ENCODE measurements around the gene MTG2.

The MTG2 gene

GRCh38 chr20:62175711-62176110, 7.1 kb upstream of the MTG2 start:
- in situ Hi-C loops (cut with MboI; ENCODE audit: low pct_unique_long_range_greater_than_20kb, low sequenced_read_pairs), result no loop called here
- DNase-seq, result no peak

GRCh38 chr20:62176866-62177265, 6.0 kb upstream of the MTG2 start:
- DNase-seq, result no peak
- in situ Hi-C loops (cut with MboI; ENCODE audit: low pct_unique_long_range_greater_than_20kb, low sequenced_read_pairs), result no loop called here

- in situ Hi-C loops (cut with MboI; ENCODE audit: low pct_unique_long_range_greater_than_20kb, low sequenced_read_pairs), result no loop called here
These were observed 5.5 kb upstream of the MTG2 start for GRCh38 chr20:62177307-62177706.

GRCh38 chr20:62178316-62179161, 4.3 kb upstream of the MTG2 start:
- in situ Hi-C loops (cut with MboI; ENCODE audit: low pct_unique_long_range_greater_than_20kb, low sequenced_read_pairs), result no loop called here
- DNase-seq, result no peak

More at GRCh38 chr20:62177307-62177706, 5.5 kb upstream of the MTG2 start:
- DNase-seq, result no peak

GRCh38 chr20:62179162-62179504, 3.7 kb upstream of the MTG2 start:
- in situ Hi-C loops (cut with MboI; ENCODE audit: low pct_unique_long_range_greater_than_20kb, low sequenced_read_pairs), result no loop called here

GRCh38 chr20:62181808-62182207, 1.0 kb upstream of the MTG2 start:
- DNase-seq, result peak; percentile 7
- in situ Hi-C loops (cut with MboI; ENCODE audit: low pct_unique_long_range_greater_than_20kb, low sequenced_read_pairs), result no loop called here

More at GRCh38 chr20:62179162-62179504, 3.7 kb upstream of the MTG2 start:
- no peak for DNase-seq

- in situ Hi-C loops (cut with MboI; ENCODE audit: low pct_unique_long_range_greater_than_20kb, low sequenced_read_pairs), result no loop called here
- peak; percentile 17 for DNase-seq
These were observed 756 bp downstream of the MTG2 start for GRCh38 chr20:62183426-62184142.

GRCh38 chr20:62186096-62186426, 3.2 kb downstream of the MTG2 start:
- no peak for DNase-seq
- in situ Hi-C loops (cut with MboI; ENCODE audit: low pct_unique_long_range_greater_than_20kb, low sequenced_read_pairs), result no loop called here

GRCh38 chr20:62186887-62187866, 4.3 kb downstream of the MTG2 start:
- in situ Hi-C loops (cut with MboI; ENCODE audit: low pct_unique_long_range_greater_than_20kb, low sequenced_read_pairs), result no loop called here
- peak; percentile 25 for DNase-seq

- in situ Hi-C loops (cut with MboI; ENCODE audit: low pct_unique_long_range_greater_than_20kb, low sequenced_read_pairs), result no loop called here
- DNase-seq, result no peak
These were observed 8.0 kb downstream of the MTG2 start for GRCh38 chr20:62190639-62191411.

GRCh38 chr20:62191781-62192559, 9.1 kb downstream of the MTG2 start:
- in situ Hi-C loops (cut with MboI; ENCODE audit: low pct_unique_long_range_greater_than_20kb, low sequenced_read_pairs), result no loop called here
- DNase-seq, result no peak

- in situ Hi-C loops (cut with MboI; ENCODE audit: low pct_unique_long_range_greater_than_20kb, low sequenced_read_pairs), result no loop called here
- no peak for DNase-seq
These were observed 9.8 kb downstream of the MTG2 start for GRCh38 chr20:62192635-62193034.

- no peak for DNase-seq
- in situ Hi-C loops (cut with MboI; ENCODE audit: low pct_unique_long_range_greater_than_20kb, low sequenced_read_pairs), result no loop called here
These were observed 10.5 kb downstream of the MTG2 start for GRCh38 chr20:62193079-62194025.

GRCh38 chr20:62195075-62195405, 12.2 kb downstream of the MTG2 start:
- in situ Hi-C loops (cut with MboI; ENCODE audit: low pct_unique_long_range_greater_than_20kb, low sequenced_read_pairs), result no loop called here
- peak; percentile 32 for DNase-seq

GRCh38 chr20:62195736-62196135, 12.9 kb downstream of the MTG2 start:
- no peak for DNase-seq
- in situ Hi-C loops (cut with MboI; ENCODE audit: low pct_unique_long_range_greater_than_20kb, low sequenced_read_pairs), result no loop called here

- DNase-seq, result no peak
- in situ Hi-C loops (cut with MboI; ENCODE audit: low pct_unique_long_range_greater_than_20kb, low sequenced_read_pairs), result no loop called here
These were observed 13.5 kb downstream of the MTG2 start for GRCh38 chr20:62196286-62196685.

GRCh38 chr20:62197311-62197710, 14.5 kb downstream of the MTG2 start:
- in situ Hi-C loops (cut with MboI; ENCODE audit: low pct_unique_long_range_greater_than_20kb, low sequenced_read_pairs), result no loop called here

More at GRCh38 chr20:62197311-62197710, 14.5 kb downstream of the MTG2 start:
- DNase-seq, result no peak
